GM23338 (cell line): ENCODE results near the gene ADAM8. TPM values are rescaled to one million over a fixed set of nuclear protein-coding genes. Genes with fewer than 3 reads are reported as not detected.

Source experiments
- ATAC-seq: fragments of 200-7000 bp; cut with Tn5 transposase; 3 replicates; pipeline ENCODE4 v1.9.1; 2020
- DNase-seq: peaks from one replicate; pipeline ENCODE4 v3.0.0-alpha.2; 2015; ENCODE audit warnings: low spot score
- H2AFZ ChIP-seq: fragments of 200-600 bp; sonication (generic); 2 replicates; pipeline ENCODE4 v1.8.0; 2016; ENCODE audit warnings: antibody characterized with exemption, mild to moderate bottlenecking, moderate library complexity
- H3F3A ChIP-seq: fragments of 200-600 bp; sonication (generic); replicated peaks from 2 replicates; pipeline ENCODE4 v1.8.0; 2017; ENCODE audit warnings: antibody characterized with exemption, mixed run types, low read depth
- H3K27ac ChIP-seq: fragments of 200-600 bp; sonication (generic); 2 replicates; pipeline ENCODE4 v1.6.1; 2016; ENCODE audit warnings: low read depth
- H3K27me3 ChIP-seq: fragments of 200-600 bp; sonication (generic); 2 replicates; pipeline ENCODE4 v1.8.0; 2016; ENCODE audit warnings: mild to moderate bottlenecking, mixed run types, moderate library complexity; ENCODE audit not compliant: insufficient read depth
- H3K36me3 ChIP-seq: fragments of 200-600 bp; sonication (generic); 2 replicates; pipeline ENCODE4 v1.8.0; 2016; ENCODE audit warnings: mild to moderate bottlenecking; ENCODE audit not compliant: insufficient read depth
- H3K4me1 ChIP-seq: fragments of 200-600 bp; sonication (generic); 2 replicates; pipeline ENCODE4 v1.8.0; 2016; ENCODE audit warnings: mild to moderate bottlenecking, moderate library complexity; ENCODE audit not compliant: insufficient read depth
- H3K4me2 ChIP-seq: fragments of 200-600 bp; sonication (generic); 2 replicates; pipeline ENCODE4 v1.7.1; 2017; ENCODE audit warnings: mixed run types
- H3K4me3 ChIP-seq: fragments of 200-600 bp; sonication (generic); 2 replicates; pipeline ENCODE4 v1.6.1; 2016; ENCODE audit warnings: mixed run types
- H3K79me2 ChIP-seq: fragments of 200-600 bp; sonication (generic); replicated peaks from 2 replicates; pipeline ENCODE4 v1.8.0; 2017; ENCODE audit warnings: mild to moderate bottlenecking; ENCODE audit not compliant: insufficient read depth
- H3K9me2 ChIP-seq: fragments of 200-600 bp; sonication (generic); 2 replicates; pipeline ENCODE4 v1.8.0; 2017; ENCODE audit not compliant: insufficient read depth
- H4K20me1 ChIP-seq: fragments of 200-600 bp; sonication (generic); replicated peaks from 2 replicates; pipeline ENCODE4 v1.8.0; 2017; ENCODE audit warnings: mild to moderate bottlenecking; ENCODE audit not compliant: insufficient read depth
- H3K27ac Mint-ChIP-seq: 2 replicates; pipeline ENCODE4 v1.8.0; 2020; ENCODE audit warnings: inconsistent platforms, mild to moderate bottlenecking, moderate library complexity, mixed read lengths
- H3K27me3 Mint-ChIP-seq: 3 replicates; pipeline ENCODE4 v1.8.0; 2022; ENCODE audit warnings: low read depth, mild to moderate bottlenecking, moderate library complexity, mixed read lengths, inconsistent platforms; ENCODE audit not compliant: insufficient read depth, poor library complexity
- H3K36me3 Mint-ChIP-seq: 3 replicates; pipeline ENCODE4 v1.8.0; 2021; ENCODE audit warnings: low read depth, mild to moderate bottlenecking, inconsistent platforms, moderate library complexity, mixed read lengths
- H3K4me1 Mint-ChIP-seq: 3 replicates; pipeline ENCODE4 v1.8.0; 2020; ENCODE audit warnings: mild to moderate bottlenecking, inconsistent platforms, mixed read lengths
- H3K4me3 Mint-ChIP-seq: 3 replicates; pipeline ENCODE4 v1.8.0; 2021; ENCODE audit warnings: moderate library complexity, mild to moderate bottlenecking, inconsistent platforms, mixed read lengths
- H3K9me3 Mint-ChIP-seq: 3 replicates; pipeline ENCODE4 v1.8.0; 2020; ENCODE audit warnings: moderate library complexity, mild to moderate bottlenecking, inconsistent platforms, mixed read lengths
- CTCF ChIP-seq, 2 experiments: fragments of 200-600 bp in 1 of 2; sonication (generic) in 1 of 2; conservative IDR thresholded peaks; 2 replicates each; pipeline versions ENCODE4 v1.5.1 to v1.6.1; 2016 to 2017; ENCODE audit warnings: antibody characterized with exemption in 2 of 2, low read depth in 2 of 2, mild to moderate bottlenecking in 2 of 2, moderate library complexity in 1 of 2
- ETS1 ChIP-seq: IDR thresholded peaks from 2 replicates; pipeline ENCODE4 v1.6.1; 2016; ENCODE audit warnings: antibody characterized with exemption
- EZH2 ChIP-seq: fragments of 200-600 bp; sonication (generic); IDR thresholded peaks from one replicate; pipeline ENCODE4 v1.8.0; 2017; ENCODE audit warnings: antibody characterized with exemption, mild to moderate bottlenecking, low read depth; ENCODE audit not compliant: unreplicated experiment
- EZH2phosphoT487 ChIP-seq: fragments of 200-600 bp; sonication (generic); IDR thresholded peaks from one replicate; pipeline ENCODE4 v1.8.1; 2018; ENCODE audit warnings: antibody characterized with exemption; ENCODE audit not compliant: unreplicated experiment
- ZNF331 ChIP-seq: fragments of 250-450 bp; sonication (Bioruptor Pico); IDR thresholded peaks from 2 replicates; pipeline ENCODE4 v1.5.0; 2020; ENCODE audit warnings: low read depth, mild to moderate bottlenecking, moderate library complexity
- ZNF462 ChIP-seq: fragments of 250-450 bp; sonication (Bioruptor Pico); IDR thresholded peaks from 2 replicates; pipeline ENCODE4 v1.5.0; 2020; ENCODE audit warnings: mild to moderate bottlenecking, moderate library complexity
- polyA plus RNA-seq: library from polyadenylated mRNA; unstranded; fragments of >200 nt; fragmentation: Nextera tagmentation; extraction: Ambion mirVana; gene quantifications from 2 replicates; pipeline ENCODE4 v1.2.1, GENCODE V29; 2016
- total RNA-seq: library from RNA; depleted of rRNA; stranded (reverse); fragments of >200 nt; shearing (Covaris generic); gene quantifications from 2 replicates; pipeline ENCODE4 v1.2.3, GENCODE V29; 2014

ADAM8 gene
- total and polyA plus RNA-seq, 2 experiments from 2014 or later = 1.9 to 5.5 TPM

GRCh38 chr10:133251388-133252222, 25.1 kb downstream of the ADAM8 start:
- TF ChIP-seq CTCF (conservative IDR thresholded peaks at IDR 0.05; ENCODE audit: low read depth in 2 of 2) = no peak
- DNase-seq = no peak
- no peak overlapping the region for H3K4me3 ChIP-seq
- H3K36me3 ChIP-seq = no peaks in the 10 kb centered on the region
- peaks cover 11% of the 10 kb centered on the region for H3K4me1 Mint-ChIP-seq
- peaks cover 15% of the 10 kb centered on the region for H3K27me3 Mint-ChIP-seq
- H3K9me3 Mint-ChIP-seq = no peaks in the 10 kb centered on the region; the same call in 1 of the 3 replicates
- H3K36me3 Mint-ChIP-seq = no peaks in the 10 kb centered on the region
- H3K4me3 Mint-ChIP-seq = no peak overlapping the region
- no peak overlapping the region for H3K4me2 ChIP-seq
- no peak for ATAC-seq
- H3K27ac Mint-ChIP-seq = no peak overlapping the region
- no peak overlapping the region for H3K27ac ChIP-seq
- H3K4me1 ChIP-seq = peaks cover 7% of the 10 kb centered on the region; the same call in 1 of the 2 replicates
- no peak overlapping the region for H2AFZ ChIP-seq
- no peaks in the 10 kb centered on the region for H3K79me2 ChIP-seq
- no peaks in the 10 kb centered on the region for H4K20me1 ChIP-seq
- H3K9me2 ChIP-seq = no peaks in the 10 kb centered on the region
- H3K27me3 ChIP-seq = no peaks in the 10 kb centered on the region
- H3F3A ChIP-seq = no peaks in the 10 kb centered on the region

DNA sequence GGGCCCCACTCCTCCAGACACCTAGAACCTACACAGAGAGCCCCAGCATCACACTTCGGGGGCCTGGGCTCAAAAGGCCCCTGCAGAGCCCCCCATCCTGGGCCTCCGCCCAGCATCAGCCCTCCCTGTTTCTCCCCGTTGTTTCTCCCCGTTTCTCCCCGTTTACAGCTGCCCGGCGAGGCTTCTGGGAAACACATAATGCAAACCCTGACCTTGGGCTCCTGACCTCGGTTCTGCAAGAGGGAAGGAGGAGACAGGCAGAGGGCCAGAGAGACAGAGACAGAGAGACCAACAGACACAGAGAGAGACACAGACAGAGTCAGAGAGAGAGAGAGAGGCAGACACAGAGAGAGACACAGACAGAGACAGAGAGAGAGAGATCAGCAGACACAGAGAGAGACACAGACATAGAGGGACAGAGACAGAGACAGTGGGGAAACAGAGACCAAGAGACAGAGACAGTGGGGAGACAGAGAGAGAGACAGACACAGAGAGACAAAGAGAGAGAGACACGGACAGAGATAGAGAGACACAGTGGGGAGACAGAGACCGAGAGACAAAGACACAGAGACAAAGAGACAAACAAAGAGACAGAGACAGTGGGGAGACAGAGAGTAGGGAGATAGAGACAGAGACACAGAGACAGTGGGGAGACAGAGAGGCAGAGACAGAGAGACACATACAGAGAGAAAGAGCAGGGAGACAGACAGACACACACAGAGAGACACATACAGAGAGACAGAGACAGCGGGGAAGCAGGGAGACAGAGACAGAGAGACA, 26.5 kb downstream of the ADAM8 start:
- Histone ChIP-seq H3K4me1 (peaks cover 11% of the 10 kb centered on the region; the same call in 1 of the 2 replicates), H4K20me1 (no peaks in the 10 kb centered on the region), H3K36me3 (no peaks in the 10 kb centered on the region), H3K4me3 (no peak overlapping the region), H3K27me3 (no peaks in the 10 kb centered on the region), H3K79me2 (no peaks in the 10 kb centered on the region), H2AFZ (no peak overlapping the region), H3F3A (no peaks in the 10 kb centered on the region), H3K27ac (no peak overlapping the region), H3K4me2 (no peak overlapping the region), H3K9me2 (no peaks in the 10 kb centered on the region)
- ATAC-seq (no peak), DNase-seq (no peak)
- Mint-ChIP-seq H3K4me1 (peaks cover 16% of the 10 kb centered on the region), H3K9me3 (no peaks in the 10 kb centered on the region; the same call in 1 of the 3 replicates), H3K4me3 (no peak overlapping the region), H3K36me3 (no peaks in the 10 kb centered on the region), H3K27ac (no peak overlapping the region), H3K27me3 (peaks cover 15% of the 10 kb centered on the region)
- TF ChIP-seq EZH2 = no peak
- TF ChIP-seq ZNF331 (CRISPR knock-in tag) = no peak
- no peak for TF ChIP-seq EZH2phosphoT487
- no peak for TF ChIP-seq ETS1
- TF ChIP-seq ZNF462 = no peak
- TF ChIP-seq CTCF (conservative IDR thresholded peaks at IDR 0.05; ENCODE audit: low read depth in 2 of 2) = no peak
